Bronchial epithelial cell (primary cell): ENCODE measurements around the gene EPS8L1. TPM values are rescaled to one million over a fixed set of nuclear protein-coding genes. Genes with fewer than 3 reads are reported as not detected.

Source experiments
- DNase-seq: peaks from one replicate; pipeline ENCODE4 v3.0.0-alpha.2; 2010; ENCODE audit warnings: low read depth
- FAIRE-seq: peaks from 2 replicates; lab custom pipeline; 2011; peaks lifted over from hg19 to GRCh38; lab: Jason Lieb, UNC
- H3K27me3 ChIP-seq: 2 replicates; pipeline ENCODE4 v1.5.1; 2011; ENCODE audit warnings: low read length; ENCODE audit not compliant: control insufficient read depth, insufficient read depth
- H3K36me3 ChIP-seq: 2 replicates; pipeline ENCODE4 v1.5.1; 2011; ENCODE audit warnings: low read length; ENCODE audit not compliant: control insufficient read depth, insufficient read depth
- H3K4me3 ChIP-seq: 2 replicates; pipeline ENCODE4 v1.5.1; 2011; ENCODE audit warnings: mild to moderate bottlenecking, low read depth, low read length, control low read depth
- total RNA-seq: library from RNA; depleted of rRNA; stranded (reverse); fragments of >200 nt; gene quantifications from 2 replicates; pipeline ENCODE4 v1.2.1, GENCODE V29; 2014
- TF ChIP-seq, protein P1 (sequence below): IDR thresholded peaks from 2 replicates; pipeline ENCODE4 v1.5.1; 2011; ENCODE audit warnings: mild to moderate bottlenecking, moderate library complexity, low read length, control low read depth, inconsistent platforms; ENCODE audit not compliant: insufficient read depth, severe bottlenecking

EPS8L1 gene
- total RNA-seq, 1 donor from 2014 or later: 117 TPM

DNA sequence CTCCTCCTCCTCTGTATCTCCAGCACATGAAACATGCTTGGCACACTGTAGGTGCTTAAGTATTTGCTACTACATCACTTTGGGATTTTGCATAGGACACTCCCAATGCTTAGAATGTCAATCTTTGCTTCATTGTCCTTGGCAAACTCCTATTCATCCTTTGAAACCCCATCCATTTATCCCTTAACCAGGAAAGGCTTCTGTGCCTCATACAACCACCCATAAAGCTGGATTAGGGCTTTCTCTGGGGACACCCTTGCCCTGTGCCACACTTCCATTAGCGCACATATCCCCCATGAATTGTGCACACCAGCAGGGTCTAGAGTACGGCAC lies 5.8 kb upstream of the EPS8L1 start:
- peak; percentile 93 for FAIRE-seq
- TF ChIP-seq, protein P1, sequence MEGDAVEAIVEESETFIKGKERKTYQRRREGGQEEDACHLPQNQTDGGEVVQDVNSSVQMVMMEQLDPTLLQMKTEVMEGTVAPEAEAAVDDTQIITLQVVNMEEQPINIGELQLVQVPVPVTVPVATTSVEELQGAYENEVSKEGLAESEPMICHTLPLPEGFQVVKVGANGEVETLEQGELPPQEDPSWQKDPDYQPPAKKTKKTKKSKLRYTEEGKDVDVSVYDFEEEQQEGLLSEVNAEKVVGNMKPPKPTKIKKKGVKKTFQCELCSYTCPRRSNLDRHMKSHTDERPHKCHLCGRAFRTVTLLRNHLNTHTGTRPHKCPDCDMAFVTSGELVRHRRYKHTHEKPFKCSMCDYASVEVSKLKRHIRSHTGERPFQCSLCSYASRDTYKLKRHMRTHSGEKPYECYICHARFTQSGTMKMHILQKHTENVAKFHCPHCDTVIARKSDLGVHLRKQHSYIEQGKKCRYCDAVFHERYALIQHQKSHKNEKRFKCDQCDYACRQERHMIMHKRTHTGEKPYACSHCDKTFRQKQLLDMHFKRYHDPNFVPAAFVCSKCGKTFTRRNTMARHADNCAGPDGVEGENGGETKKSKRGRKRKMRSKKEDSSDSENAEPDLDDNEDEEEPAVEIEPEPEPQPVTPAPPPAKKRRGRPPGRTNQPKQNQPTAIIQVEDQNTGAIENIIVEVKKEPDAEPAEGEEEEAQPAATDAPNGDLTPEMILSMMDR: no peak
- no peak overlapping the region for H3K4me3 ChIP-seq
- H3K36me3 ChIP-seq: no peaks in the 10 kb centered on the region
- peaks cover 2% of the 10 kb centered on the region for H3K27me3 ChIP-seq
- DNase-seq: no peak

DNA sequence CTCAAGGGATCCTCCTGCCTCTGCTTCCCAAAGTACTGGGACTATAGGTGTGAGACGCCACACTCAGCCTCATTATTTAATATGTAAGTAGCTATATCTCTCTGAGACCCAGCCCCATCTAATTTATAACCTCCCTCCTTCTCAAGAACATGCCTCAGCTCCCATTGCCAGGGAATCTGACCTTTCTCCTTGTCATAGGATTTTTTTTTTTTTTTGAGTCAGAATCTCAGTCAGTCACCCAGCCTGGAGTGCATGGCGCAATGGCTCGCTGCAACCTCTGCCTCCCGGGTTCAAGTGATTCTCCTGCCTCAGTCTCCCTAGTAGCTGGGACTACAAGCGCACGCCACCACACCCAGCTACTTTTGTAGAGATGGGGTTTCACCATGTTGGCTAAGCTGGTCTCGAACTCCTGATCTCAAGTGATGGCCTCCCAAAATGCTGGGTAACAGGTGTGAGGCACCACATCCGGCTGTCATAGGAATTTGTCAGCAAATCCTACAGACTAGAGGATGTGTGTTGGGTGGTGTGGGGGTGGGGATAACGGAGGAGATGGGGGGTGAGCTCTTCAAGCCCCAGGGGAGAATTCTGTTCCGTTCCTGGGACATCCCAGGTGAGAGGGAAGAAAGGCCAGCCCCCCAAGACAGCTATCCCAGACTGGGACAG lies 5.1 kb upstream of the EPS8L1 start:
- TF ChIP-seq, protein P1: no peak
- DNase-seq (peak; percentile 26), FAIRE-seq (no peak)
- peaks cover 2% of the 10 kb centered on the region for H3K27me3 ChIP-seq
- H3K36me3 ChIP-seq: no peaks in the 10 kb centered on the region
- H3K4me3 ChIP-seq: no peak overlapping the region

DNA sequence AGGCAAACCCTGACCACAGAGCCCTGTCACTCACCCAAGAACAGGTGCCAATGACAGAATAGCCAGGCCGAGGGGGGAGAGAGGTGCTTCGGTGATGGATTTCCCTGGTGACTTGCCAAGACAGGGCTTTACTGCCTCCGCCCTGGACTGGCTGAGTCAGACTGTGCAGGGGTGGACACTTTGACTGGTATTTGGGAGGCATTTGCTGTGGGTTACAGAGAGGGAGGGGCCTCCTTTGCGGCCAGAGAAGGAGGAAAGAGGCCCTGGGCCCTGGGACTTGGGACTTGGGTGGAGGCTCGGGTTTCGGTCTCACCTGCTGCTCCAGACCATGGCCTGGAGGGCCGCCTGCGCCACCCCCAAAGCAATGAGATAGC lies 4.6 kb upstream of the EPS8L1 start:
- no peaks in the 10 kb centered on the region for H3K36me3 ChIP-seq
- peak; percentile 88 for DNase-seq
- H3K27me3 ChIP-seq: peaks cover 2% of the 10 kb centered on the region
- H3K4me3 ChIP-seq: no peak overlapping the region
- FAIRE-seq: peak; percentile 99
- TF ChIP-seq, protein P1: no peak

DNA sequence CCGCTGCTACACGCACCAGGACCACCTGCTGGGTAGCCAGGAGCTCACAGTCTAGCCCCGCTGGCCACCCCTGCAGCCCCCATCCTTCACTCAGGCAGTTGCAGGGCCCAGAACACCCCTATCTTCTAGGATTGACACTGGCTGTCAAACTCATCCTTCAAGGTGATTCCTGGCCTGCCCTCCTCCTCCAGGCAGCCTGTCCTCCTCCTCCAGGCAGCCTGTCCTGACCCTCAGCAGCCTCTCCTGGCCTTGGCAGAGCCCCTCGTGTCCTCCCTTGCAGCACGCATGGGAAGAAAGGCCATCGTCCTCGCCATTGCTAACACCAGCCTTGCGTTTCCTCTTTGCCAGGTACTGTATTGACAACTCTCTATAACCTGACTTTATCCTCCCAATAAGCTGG lies 3.8 kb upstream of the EPS8L1 start:
- no peak for FAIRE-seq
- TF ChIP-seq, protein P1: no peak
- H3K4me3 ChIP-seq: no peak overlapping the region
- DNase-seq: no peak
- H3K27me3 ChIP-seq: peaks cover 2% of the 10 kb centered on the region
- H3K36me3 ChIP-seq: no peaks in the 10 kb centered on the region

DNA sequence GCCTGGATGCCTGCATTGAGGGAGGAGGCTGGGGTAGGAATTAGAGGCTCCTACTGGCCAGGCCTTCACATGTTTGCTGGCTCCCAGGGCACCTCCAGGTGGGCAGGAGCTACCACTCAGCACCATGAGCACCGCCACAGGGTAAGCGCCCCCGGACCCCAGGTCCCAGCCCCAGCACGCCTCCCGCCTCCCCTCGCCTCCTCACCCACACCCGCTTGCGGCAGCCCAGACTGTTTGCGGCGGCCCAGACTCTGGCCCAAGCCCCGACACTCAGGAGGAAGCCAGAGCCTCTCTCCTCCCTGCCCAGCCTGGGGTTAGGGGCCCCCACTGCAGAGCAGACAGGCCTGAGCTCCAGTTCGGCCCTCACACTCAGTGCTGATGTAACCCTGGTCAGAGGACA lies 652 bp downstream of the EPS8L1 start:
- no peak for FAIRE-seq
- DNase-seq: no peak
- peak overlapping the region; percentile 56 for H3K4me3 ChIP-seq
- TF ChIP-seq, protein P1: no peak
- H3K27me3 ChIP-seq: no peaks in the 10 kb centered on the region
- H3K36me3 ChIP-seq: peaks cover 2% of the 10 kb centered on the region

DNA sequence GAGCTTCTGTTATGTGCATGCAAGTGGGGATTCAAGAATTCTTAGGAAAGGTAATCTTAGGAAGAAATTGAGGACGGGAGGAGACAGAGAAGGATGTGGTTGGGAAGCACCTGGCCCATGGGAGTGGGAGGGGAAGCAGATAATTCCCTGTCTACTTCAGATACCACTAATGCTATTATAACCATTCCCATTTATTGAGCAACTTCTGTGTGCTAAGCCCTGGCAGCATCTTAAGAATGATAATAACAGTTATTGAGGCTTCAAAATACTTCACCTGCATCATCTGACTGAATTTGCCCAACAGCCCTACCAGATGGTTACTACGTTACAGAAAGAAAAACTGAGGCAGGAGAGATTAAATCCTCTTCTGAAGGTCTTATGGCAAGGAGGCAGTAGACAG lies 1.4 kb downstream of the EPS8L1 start:
- TF ChIP-seq, protein P1: no peak
- peaks cover 6% of the 10 kb centered on the region for H3K36me3 ChIP-seq
- DNase-seq (no peak), FAIRE-seq (no peak)
- H3K27me3 ChIP-seq: no peaks in the 10 kb centered on the region
- no peak overlapping the region for H3K4me3 ChIP-seq
